Hepatocyte (in vitro differentiated cells): ENCODE measurements around the gene MSI2. TPM values are rescaled to one million over a fixed set of nuclear protein-coding genes. Genes with fewer than 3 reads are reported as not detected.

Experiments
- DNase-seq: peaks from one replicate; pipeline ENCODE4 v3.0.0-alpha.2; 2016; ENCODE audit warnings: low spot score
- H2AFZ ChIP-seq: fragments of 200-600 bp; sonication (generic); 2 replicates; pipeline ENCODE4 v1.6.0; 2016; ENCODE audit warnings: antibody characterized with exemption, mild to moderate bottlenecking
- H3K27ac ChIP-seq: fragments of 200-600 bp; sonication (generic); 2 replicates; pipeline ENCODE4 v1.5.1; 2016; ENCODE audit warnings: mild to moderate bottlenecking
- H3K27me3 ChIP-seq: fragments of 200-600 bp; sonication (generic); 2 replicates; pipeline ENCODE4 v1.6.1; 2016
- H3K36me3 ChIP-seq: fragments of 200-600 bp; sonication (generic); replicated peaks from 2 replicates; pipeline ENCODE4 v1.5.1; 2016; ENCODE audit warnings: low read depth; ENCODE audit not compliant: insufficient read depth
- H3K4me1 ChIP-seq: fragments of 200-600 bp; sonication (generic); 2 replicates; pipeline ENCODE4 v1.5.1; 2016; ENCODE audit warnings: mild to moderate bottlenecking, moderate library complexity; ENCODE audit not compliant: insufficient read depth
- H3K4me2 ChIP-seq: fragments of 200-600 bp; sonication (generic); 2 replicates; pipeline ENCODE4 v1.6.0; 2016
- H3K4me3 ChIP-seq: fragments of 200-600 bp; sonication (generic); 2 replicates; pipeline ENCODE4 v1.5.1; 2016; ENCODE audit warnings: mild to moderate bottlenecking
- H3K79me2 ChIP-seq: fragments of 200-600 bp; sonication (generic); 2 replicates; pipeline ENCODE4 v1.6.0; 2017; ENCODE audit warnings: mild to moderate bottlenecking
- H3K9me2 ChIP-seq: fragments of 200-600 bp; sonication (generic); replicated peaks from 2 replicates; pipeline ENCODE4 v1.6.0; 2017; ENCODE audit warnings: mild to moderate bottlenecking; ENCODE audit not compliant: insufficient read depth
- H3K9me3 ChIP-seq: fragments of 200-600 bp; sonication (generic); 2 replicates; pipeline ENCODE4 v1.5.1; 2016; ENCODE audit warnings: low read depth, mild to moderate bottlenecking
- H4K20me1 ChIP-seq: fragments of 200-600 bp; sonication (generic); 2 replicates; pipeline ENCODE4 v1.6.0; 2016; ENCODE audit warnings: mild to moderate bottlenecking; ENCODE audit not compliant: insufficient read depth, poor library complexity, severe bottlenecking
- CTCF ChIP-seq: fragments of 200-600 bp; sonication (generic); IDR thresholded peaks from 2 replicates; pipeline ENCODE4 v1.5.1; 2016; ENCODE audit warnings: antibody characterized with exemption, mild to moderate bottlenecking; ENCODE audit not compliant: poor library complexity
- EZH2 ChIP-seq: fragments of 200-600 bp; sonication (generic); IDR thresholded peaks from 2 replicates; pipeline ENCODE4 v1.6.1; 2016; ENCODE audit warnings: antibody characterized with exemption, mild to moderate bottlenecking, borderline replicate concordance
- EZH2phosphoT487 ChIP-seq: fragments of 200-600 bp; sonication (generic); IDR thresholded peaks from one replicate; pipeline ENCODE4 v1.6.1; 2018; ENCODE audit warnings: antibody characterized with exemption, mild to moderate bottlenecking, low read depth, moderate library complexity; ENCODE audit not compliant: unreplicated experiment, severe bottlenecking
- WGBS: methylation state at CpG from one replicate; pipeline ENCODE4 v1.1.6; 2016; ENCODE audit warnings: low lambda C conversion rate; ENCODE audit errors: missing lambda C conversion rate; 5-methylcytosine and 5-hydroxymethylcytosine counted together
- polyA plus RNA-seq: library from polyadenylated mRNA; unstranded; fragments of >200 nt; fragmentation: Nextera tagmentation; extraction: Ambion mirVana; gene quantifications from 2 replicates; pipeline ENCODE4 v1.2.1, GENCODE V29; 2016
- total RNA-seq: library from RNA; depleted of rRNA; stranded (reverse); fragments of >200 nt; gene quantifications from 2 replicates; pipeline ENCODE4 v1.2.3, GENCODE V29; 2014

The MSI2 gene
- total and polyA plus RNA-seq, 2 experiments from 2014 or later = 16.1 to 60.6 TPM

GRCh38 chr17:57388131-57388725 lies 131.9 kb downstream of the MSI2 start:
- H3K9me2 ChIP-seq = no peaks in the 10 kb centered on the region
- H4K20me1 ChIP-seq = no peaks in the 10 kb centered on the region
- no peaks in the 10 kb centered on the region for H3K4me1 ChIP-seq
- H3K4me2 ChIP-seq = no peak overlapping the region
- H3K27me3 ChIP-seq = no peaks in the 10 kb centered on the region
- no peak overlapping the region for H3K27ac ChIP-seq
- H3K4me3 ChIP-seq = no peak overlapping the region
- DNase-seq = no peak
- no peak overlapping the region for H2AFZ ChIP-seq
- WGBS = 97% methylated on average over 5 of the region's 5 CpGs
- H3K9me3 ChIP-seq = peaks cover 5% of the 10 kb centered on the region
- no peaks in the 10 kb centered on the region for H3K36me3 ChIP-seq
- TF ChIP-seq EZH2phosphoT487 (no peak), EZH2 (no peak), CTCF (no peak)
- peaks cover 64% of the 10 kb centered on the region for H3K79me2 ChIP-seq

GRCh38 chr17:57389473-57389872 lies 133.2 kb downstream of the MSI2 start:
- peaks cover 6% of the 10 kb centered on the region for H3K9me3 ChIP-seq
- no peak overlapping the region for H3K4me2 ChIP-seq
- H3K27ac ChIP-seq = no peak overlapping the region
- peaks cover 64% of the 10 kb centered on the region for H3K79me2 ChIP-seq
- no peak overlapping the region for H3K4me3 ChIP-seq
- H3K36me3 ChIP-seq = no peaks in the 10 kb centered on the region
- H3K9me2 ChIP-seq = no peaks in the 10 kb centered on the region
- no peak for DNase-seq
- no peaks in the 10 kb centered on the region for H4K20me1 ChIP-seq
- no peaks in the 10 kb centered on the region for H3K27me3 ChIP-seq
- H3K4me1 ChIP-seq = no peaks in the 10 kb centered on the region
- WGBS = 50% methylated on average over 2 of the region's 2 CpGs
- TF ChIP-seq CTCF = no peak
- no peak for TF ChIP-seq EZH2
- TF ChIP-seq EZH2phosphoT487 = no peak
- H2AFZ ChIP-seq = no peak overlapping the region

GRCh38 chr17:57391076-57391825 lies 134.9 kb downstream of the MSI2 start:
- Histone ChIP-seq H3K27ac (no peak overlapping the region), H2AFZ (no peak overlapping the region), H3K4me1 (no peaks in the 10 kb centered on the region), H3K79me2 (peaks cover 74% of the 10 kb centered on the region), H3K9me3 (peaks cover 6% of the 10 kb centered on the region), H3K4me2 (no peak overlapping the region), H3K36me3 (no peaks in the 10 kb centered on the region), H3K9me2 (no peaks in the 10 kb centered on the region), H4K20me1 (no peaks in the 10 kb centered on the region), H3K4me3 (no peak overlapping the region), H3K27me3 (no peaks in the 10 kb centered on the region)
- 76% methylated on average over 11 of the region's 11 CpGs for WGBS
- TF ChIP-seq EZH2 (no peak), EZH2phosphoT487 (no peak), CTCF (no peak)
- DNase-seq = no peak
